HG03108 (cell line): Measurements from ENCODE around the gene AGPAT3.

Experiments
- ATAC-seq: cut with Tn5 transposase; IDR thresholded peaks from one replicate; pipeline ENCODE4 v1.9.1; 2021; ENCODE audit warnings: moderate library complexity; ENCODE audit not compliant: unreplicated experiment

Gene AGPAT3

DNA sequence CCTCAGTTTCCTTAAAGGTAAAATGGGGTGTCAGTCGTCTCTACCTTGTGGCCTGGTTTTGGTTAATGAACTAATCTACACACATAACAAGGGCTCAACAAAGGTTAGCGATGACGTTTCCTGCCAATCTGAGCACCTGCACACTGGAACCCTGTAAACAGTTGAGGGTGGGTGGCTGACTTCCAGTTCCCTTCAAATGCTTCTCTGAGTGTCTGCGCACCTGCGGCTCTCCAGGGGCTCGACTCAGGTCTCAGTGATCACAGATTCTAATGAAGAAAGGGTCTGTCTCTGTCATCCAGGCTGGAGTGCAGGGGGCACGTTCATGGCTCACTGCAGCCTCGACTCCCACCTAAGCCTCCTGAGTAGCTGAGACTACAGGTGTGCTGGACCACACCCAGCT, 3.3 kb upstream of the AGPAT3 start:
- no peak for ATAC-seq

GRCh38 chr21:43864313-43864961, 586 bp upstream of the AGPAT3 start:
- ATAC-seq = no peak

DNA sequence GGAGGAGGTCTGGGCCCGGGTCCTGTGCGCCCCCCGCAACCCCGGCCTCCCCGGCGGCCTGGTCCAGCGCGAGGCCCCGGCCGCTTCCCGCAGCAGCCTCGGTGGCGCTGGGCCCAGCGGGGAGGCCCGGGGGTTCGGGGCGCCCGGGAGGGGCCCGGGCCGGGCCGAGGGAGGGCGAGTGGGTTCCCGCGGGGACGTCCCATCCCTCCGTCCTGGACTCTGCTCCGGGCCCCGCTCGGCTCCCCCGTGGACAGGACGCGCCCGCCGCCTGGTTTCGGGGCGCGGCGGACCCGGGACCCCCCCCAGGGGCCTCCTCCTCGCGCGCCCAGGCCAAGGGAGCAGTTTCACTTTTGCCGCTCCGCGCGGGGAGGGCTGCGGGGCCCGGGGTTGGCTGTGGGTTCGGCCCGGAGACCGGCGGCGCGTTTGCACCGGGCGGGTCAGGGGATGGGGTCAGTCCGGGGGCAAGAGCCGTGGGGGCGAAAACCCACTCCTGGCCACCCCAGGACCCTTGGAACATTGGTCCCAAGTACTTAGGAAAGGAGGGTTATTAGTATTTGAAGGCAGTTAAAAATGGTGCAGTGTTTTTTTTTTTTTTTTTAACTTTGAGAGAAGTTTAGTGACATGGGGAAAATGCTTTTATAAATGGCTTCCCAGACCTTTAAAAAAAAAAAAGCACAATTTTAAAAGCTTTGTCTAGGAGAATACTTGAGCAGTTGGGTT, 677 bp downstream of the AGPAT3 start:
- ATAC-seq = no peak

DNA sequence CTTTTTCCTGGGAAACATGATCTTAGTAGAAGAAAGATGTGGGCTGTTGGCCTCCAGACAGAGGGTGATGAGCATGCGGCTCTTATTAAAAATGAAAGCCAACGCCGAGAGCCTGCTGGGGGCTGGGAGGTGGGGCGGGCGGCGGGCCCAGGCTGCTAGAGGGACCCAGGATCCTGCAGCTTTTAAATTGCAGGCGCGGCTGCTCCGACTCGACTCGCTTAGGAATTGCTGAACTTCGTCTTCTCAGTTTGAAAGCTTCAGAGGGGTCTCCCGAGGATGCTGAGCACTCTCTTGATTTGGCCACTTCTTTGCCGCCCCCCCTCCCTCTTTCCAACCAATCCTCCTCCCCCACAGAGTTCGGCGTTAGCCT, 1.2 kb downstream of the AGPAT3 start:
- ATAC-seq = no peak

GRCh38 chr21:43866659-43867331, 1.8 kb downstream of the AGPAT3 start:
- ATAC-seq = peak; percentile 58

- ATAC-seq = no peak
Measured at GRCh38 chr21:43867332-43867703, 2.3 kb downstream of the AGPAT3 start.

DNA sequence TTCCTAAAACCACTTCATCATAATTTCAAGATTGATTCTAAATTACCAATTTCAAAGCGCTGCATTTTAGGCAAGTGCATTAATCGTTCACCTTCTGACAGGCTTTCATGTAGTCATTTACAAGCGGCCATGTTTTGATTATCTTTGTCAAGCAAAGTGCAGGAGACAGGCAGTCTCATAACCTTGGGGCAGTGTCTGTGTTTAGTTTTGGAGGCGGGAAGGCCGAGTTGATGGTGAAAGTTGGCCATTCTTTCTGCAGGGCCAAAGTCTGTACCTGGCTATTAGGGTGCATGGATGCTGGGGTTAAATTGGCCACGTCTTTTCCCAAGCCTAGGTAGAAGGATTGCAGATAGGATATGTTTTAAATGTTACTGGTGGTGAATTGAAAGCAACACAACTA, 2.9 kb downstream of the AGPAT3 start:
- ATAC-seq = no peak

GRCh38 chr21:43868461-43868860, 3.4 kb downstream of the AGPAT3 start:
- ATAC-seq = no peak

GRCh38 chr21:43869486-43870325, 4.7 kb downstream of the AGPAT3 start:
- no peak for ATAC-seq

GRCh38 chr21:43871487-43871886, 6.5 kb downstream of the AGPAT3 start:
- no peak for ATAC-seq

DNA sequence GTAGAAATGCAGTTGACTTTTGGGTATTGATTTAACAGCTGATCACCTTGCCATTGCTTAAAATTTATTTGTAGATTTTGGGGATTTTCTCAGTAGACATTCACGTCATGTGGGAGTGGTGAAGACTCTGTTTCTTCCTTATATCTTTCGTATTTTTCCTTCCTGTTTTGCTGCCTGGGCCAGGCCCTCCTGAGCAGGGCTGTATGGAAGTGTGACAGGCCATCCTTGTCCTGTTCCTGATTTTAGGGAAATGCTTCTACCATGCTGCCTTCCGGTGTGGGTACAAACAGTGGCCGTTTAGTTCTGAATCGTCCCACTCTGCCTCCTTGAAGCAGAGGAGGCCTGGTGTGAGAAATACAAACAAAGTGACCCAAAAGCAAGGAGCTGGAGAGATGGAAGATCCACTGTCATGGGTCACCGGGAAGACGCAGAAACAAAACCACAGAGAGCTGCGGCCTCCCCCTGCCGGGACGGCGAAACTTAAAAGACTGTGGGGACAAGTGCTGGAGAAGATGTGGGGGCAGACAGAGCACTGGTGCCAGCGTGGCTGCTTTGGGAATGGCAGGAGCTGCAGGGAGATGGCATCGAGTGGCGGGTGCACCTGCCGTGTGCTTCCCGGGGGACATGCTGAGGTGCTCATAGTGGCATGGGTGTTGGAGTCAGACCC, 7.6 kb downstream of the AGPAT3 start:
- no peak for ATAC-seq

DNA sequence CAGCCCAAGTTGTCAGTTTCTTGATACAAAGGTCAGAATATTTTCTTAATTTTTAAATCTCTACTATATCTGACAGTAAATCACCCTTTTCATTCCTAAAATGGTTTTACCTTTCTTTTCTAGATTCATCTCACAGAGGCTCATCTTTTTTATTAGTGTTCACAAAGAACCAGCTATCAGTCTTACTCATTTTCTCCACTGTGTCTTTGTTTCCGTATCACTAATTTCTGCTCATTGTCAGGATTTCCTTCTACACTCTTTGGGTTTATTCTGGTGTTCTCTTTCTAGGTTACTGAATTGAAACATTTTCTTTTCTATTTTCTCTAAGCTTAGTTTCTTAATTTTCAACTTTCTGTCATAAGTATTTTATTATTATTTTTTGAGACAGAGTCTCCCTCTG, 8.7 kb downstream of the AGPAT3 start:
- ATAC-seq = no peak

GRCh38 chr21:43874085-43874805, 9.2 kb downstream of the AGPAT3 start:
- ATAC-seq = no peak

- no peak for ATAC-seq
Measured at GRCh38 chr21:43876605-43877004, 11.6 kb downstream of the AGPAT3 start.

- no peak for ATAC-seq
Measured at GRCh38 chr21:43877936-43878575, 13.0 kb downstream of the AGPAT3 start.

DNA sequence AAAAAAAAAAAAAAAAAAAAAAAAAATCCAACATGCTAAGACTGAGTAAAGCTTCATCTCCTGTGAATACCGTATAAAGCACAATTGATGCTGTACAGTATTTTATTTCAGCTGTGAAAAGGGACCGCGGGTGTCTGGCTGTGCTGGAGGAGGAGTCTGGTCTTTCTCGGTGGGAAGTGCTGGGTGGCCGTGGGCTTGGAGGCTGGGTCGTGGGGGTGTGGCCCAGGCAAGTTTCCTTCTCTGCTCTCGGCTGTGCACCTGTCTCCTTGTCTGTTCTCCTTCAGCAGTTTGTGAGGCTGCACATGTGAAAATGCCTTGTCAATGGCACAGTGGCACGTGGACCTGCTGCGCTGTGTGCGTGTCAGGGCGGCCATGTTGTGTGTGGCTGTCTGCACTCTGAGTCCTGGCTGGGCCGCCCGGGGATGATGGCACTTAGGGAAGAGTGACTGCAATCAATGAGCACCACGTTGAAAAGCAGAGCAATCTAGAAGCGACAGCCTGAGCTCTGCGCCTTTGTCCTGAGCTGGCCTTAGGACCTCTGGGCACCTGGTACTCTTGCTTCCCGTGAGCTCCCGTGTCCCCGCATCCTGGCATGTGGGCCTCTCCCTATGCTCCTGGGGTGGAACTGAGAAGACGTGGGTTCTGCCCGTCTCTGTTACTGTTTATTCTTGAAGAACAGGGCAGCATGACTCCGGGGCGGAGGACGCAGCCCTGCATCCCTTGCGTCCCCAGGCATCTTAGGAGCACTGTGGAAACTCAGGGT, 14.5 kb downstream of the AGPAT3 start:
- ATAC-seq = no peak

DNA sequence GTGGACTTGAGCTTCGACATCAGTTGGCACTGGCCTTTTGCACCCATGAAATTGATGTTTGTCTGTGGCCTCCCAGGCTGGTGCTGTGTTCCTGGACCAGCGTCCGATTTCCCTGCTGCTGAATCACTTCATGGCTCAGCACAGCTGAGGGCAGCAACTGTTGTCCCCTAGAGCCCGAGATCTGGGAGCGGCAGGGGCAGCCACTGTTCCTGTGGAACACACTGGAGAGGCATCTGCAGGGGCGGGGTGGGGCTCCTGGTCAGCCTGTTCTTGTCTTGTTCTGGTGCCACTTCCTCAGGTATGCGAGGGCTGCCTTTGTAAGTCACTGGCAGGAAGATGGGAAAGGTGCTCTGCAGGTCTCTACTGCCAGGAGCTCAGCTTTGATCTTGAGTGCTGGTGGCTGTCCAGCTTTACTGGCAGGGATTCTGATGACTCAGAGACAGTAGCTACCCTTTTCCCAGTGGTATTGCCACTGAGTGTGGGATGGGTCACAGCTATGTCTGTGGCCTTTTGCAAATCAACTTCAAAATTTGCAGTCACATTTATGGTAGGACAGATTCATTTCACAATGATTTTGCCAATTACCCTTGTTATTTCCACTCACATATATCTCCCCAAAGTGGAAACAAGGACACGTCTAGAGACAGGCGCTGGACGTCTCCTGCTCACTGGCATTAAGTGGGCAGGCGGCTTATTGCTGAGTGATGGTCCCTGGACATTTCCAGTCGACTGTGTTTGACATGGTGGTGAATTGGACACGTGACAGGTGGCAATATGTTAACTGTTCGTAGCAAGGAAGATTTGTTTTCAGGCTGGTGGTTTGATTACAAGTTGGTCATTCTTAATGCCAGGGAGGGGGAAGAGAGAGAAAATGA, 15.3 kb downstream of the AGPAT3 start:
- ATAC-seq = no peak

DNA sequence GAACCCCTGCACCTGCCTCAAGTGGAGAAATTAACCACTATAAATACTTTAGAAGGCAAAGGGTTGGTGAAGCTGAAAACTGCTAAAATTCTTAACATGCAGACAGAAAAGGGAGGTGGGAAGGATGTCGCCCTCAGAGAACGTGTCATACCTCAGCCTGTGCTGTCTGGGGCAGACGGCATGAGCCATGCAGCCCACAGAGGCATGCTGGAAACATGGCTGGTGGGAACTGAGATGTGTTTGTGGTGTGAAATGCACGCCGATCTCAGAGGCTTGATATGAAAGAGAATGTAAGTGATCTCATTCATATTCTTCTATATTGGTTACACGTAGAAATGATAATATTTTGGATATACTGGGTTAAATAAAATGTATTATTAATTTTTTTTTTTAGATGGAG, 16.3 kb downstream of the AGPAT3 start:
- ATAC-seq = no peak
